Kidney (tissue), 14 donors: ENCODE data around the gene MGAT4D. TPM values are rescaled to one million over a fixed set of nuclear protein-coding genes. Genes with fewer than 3 reads are reported as not detected.
"Not testable (repeated sequence)": the region's sequence is repeated elsewhere in the genome, so short reads cannot be mapped to it uniquely, and the experiment has no call there.

Source experiments
- DNase-seq, 5 donors: peaks; one replicate each; pipeline ENCODE4 v3.0.0-alpha.2; 2013 to 2020
- FAIRE-seq: peaks from 2 replicates; lab custom pipeline; 2012; peaks lifted over from hg19 to GRCh38; lab: Jason Lieb, UNC
- H3K27ac ChIP-seq, 2 donors: one replicate each; pipeline ENCODE4 v1.7.0; 2013; ENCODE audit warnings: low read depth in 2 of 2, low read length in 2 of 2, inconsistent platforms in 1 of 2
- H3K27me3 ChIP-seq: one replicate; pipeline ENCODE4 v1.7.1; 2013; ENCODE audit warnings: low read length, inconsistent platforms; ENCODE audit not compliant: control insufficient read depth, insufficient read depth
- H3K36me3 ChIP-seq, 3 donors: one replicate each; pipeline versions ENCODE4 v1.7.0 to v1.7.1; 2013; ENCODE audit warnings: low read length in 3 of 3, control low read depth in 1 of 3, inconsistent platforms in 1 of 3; ENCODE audit not compliant: insufficient read depth in 3 of 3, control insufficient read depth in 2 of 3
- H3K4me1 ChIP-seq, 3 donors: one replicate each; pipeline versions ENCODE4 v1.7.0 to v1.7.1; 2013; ENCODE audit warnings: low read length in 3 of 3, inconsistent platforms in 1 of 3, low read depth in 1 of 3; ENCODE audit not compliant: control insufficient read depth in 2 of 3, insufficient read depth in 2 of 3
- H3K4me3 ChIP-seq, 3 donors: one replicate each; pipeline versions ENCODE4 v1.7.0 to v1.8.1; 2013; ENCODE audit warnings: low read length in 3 of 3, control low read depth in 1 of 3, inconsistent platforms in 1 of 3
- H3K9ac ChIP-seq, 3 donors: one replicate each; pipeline versions ENCODE4 v1.7.0 to v1.7.1; 2013; ENCODE audit warnings: low read length in 3 of 3, control low read depth in 1 of 3, inconsistent platforms in 1 of 3
- H3K9me3 ChIP-seq, 3 donors: one replicate each; pipeline versions ENCODE4 v1.7.0 to v1.7.1; 2013; ENCODE audit warnings: low read length in 3 of 3, control low read depth in 1 of 3, inconsistent platforms in 1 of 3; ENCODE audit not compliant: control insufficient read depth in 2 of 3, insufficient read depth in 1 of 3
- CTCF ChIP-seq: IDR thresholded peaks from 3 replicates; pipeline ENCODE4 v1.5.1; 2012; ENCODE audit warnings: mild to moderate bottlenecking, moderate library complexity, borderline replicate concordance; ENCODE audit not compliant: insufficient read depth; ENCODE audit errors: extremely low read depth
- intact Hi-C: fragments of 100-400 bp; cut with DNase I; formaldehyde crosslinking; loops from one replicate; pipeline ENCODE4 v1.11.1; 2022
- polyA plus RNA-seq: library from polyadenylated mRNA; stranded (reverse); fragments of 350-450 nt; fragmentation: Illumina TruSeq; extraction: RNeasy Lipid Tissue Mini Kit (QIAGEN cat#74804); gene quantifications from one replicate; pipeline ENCODE4 v1.2.3, GENCODE V29; 2014; ENCODE audit warnings: low read depth, low replicate concordance; ENCODE audit not compliant: insufficient read depth
- total RNA-seq: library from RNA; stranded (reverse); fragmentation: NEBNext Ultra II Directional; extraction: Animal tissue kit (Norgen Biotek cat#: 25700); gene quantifications from one replicate; pipeline ENCODE4 v1.2.1, GENCODE V29; 2021
- donor health status: control.
- donor health status: control.
- donor health status: control.
- donor health status: control.
- donor health status: control.
- donor health status: DM: yes; HTN: yes; CAD: no.
- donor health status: Normal renal cell carcinoma (clear cell type).

The MGAT4D gene
- total and polyA plus RNA-seq, 2 donors from 2014 or later: not detected

GRCh38 chr4:140423106-140423505 is 75.0 kb downstream of the MGAT4D start:
- Histone ChIP-seq H3K4me1 (peaks cover 0 to 2% (median 0%) of the 10 kb centered on the region in 3 donors), H3K9ac (no peak overlapping the region), H3K27me3 (peaks cover 2% of the 10 kb centered on the region), H3K36me3 (no peaks in the 10 kb centered on the region), H3K4me3 (no peak overlapping the region), H3K9me3 (no peaks in the 10 kb centered on the region), H3K27ac (no peak overlapping the region)
- no peak for DNase-seq
- intact Hi-C loops: no loop called here
- no peak for FAIRE-seq
- no peak for TF ChIP-seq CTCF

DNA sequence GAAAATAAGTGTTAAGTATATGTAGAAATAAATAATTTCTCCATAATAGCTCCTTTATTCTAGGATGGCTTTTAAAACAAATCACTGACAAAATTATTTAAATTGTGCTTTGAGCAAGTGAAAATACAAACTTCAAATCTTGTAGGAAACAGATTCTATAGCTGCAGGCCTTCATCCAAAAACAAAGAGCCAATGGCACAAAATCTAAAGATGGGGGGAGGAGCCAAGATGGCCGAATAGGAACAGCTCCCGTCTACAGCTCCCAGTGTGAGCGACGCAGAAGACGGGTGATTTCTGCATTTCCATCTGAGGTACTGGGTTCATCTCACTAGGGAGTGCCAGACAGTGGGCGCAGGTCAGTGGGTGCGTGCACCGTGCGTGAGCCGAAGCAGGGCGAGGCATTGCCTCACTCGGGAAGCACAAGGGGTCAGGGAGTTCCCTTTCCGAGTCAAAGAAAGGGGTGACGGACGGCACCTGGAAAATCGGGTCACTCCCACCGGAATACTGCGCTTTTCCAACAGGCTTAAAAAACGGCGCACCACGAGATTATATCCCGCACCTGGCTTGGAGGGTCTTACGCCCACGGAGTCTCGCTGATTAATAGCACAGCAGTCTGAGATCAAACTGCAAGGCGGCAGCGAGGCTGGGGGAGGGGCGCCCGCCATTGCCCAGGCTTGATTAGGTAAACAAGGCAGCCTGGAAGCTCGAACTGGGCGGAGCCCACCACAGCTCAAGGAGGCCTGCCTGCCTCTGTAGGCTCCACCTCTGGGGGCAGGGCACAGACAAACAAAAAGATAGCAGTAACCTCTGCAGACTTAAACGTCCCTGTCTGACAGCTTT is 84.7 kb downstream of the MGAT4D start:
- intact Hi-C loops, H3K27me3 ChIP-seq, H3K9me3 ChIP-seq, H3K4me1 ChIP-seq, H3K27ac ChIP-seq, H3K4me3 ChIP-seq, DNase-seq, H3K9ac ChIP-seq, H3K36me3 ChIP-seq, FAIRE-seq: not testable (repeated sequence)

DNA sequence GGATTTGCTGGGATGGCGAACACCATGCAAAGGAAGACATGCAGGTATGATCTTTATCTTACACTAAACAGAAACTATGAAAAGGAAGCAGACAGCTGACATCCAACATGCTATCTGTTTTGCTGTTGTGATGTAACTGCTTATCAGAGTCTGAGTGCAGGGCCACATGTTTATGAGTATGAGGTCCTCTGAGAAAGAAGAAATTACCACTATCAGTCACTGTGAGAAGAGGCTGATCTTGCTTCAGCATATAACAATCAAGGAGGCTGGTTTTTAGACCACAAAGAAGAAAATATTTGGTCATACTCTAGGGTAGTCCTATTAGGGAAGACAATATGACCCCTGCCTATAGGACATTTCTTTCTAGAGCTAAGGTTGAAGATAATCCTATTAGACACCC is 89.1 kb downstream of the MGAT4D start:
- Histone ChIP-seq H3K27ac (no peak overlapping the region), H3K4me3 (no peak overlapping the region), H3K36me3 (no peaks in the 10 kb centered on the region), H3K9ac (no peak overlapping the region), H3K27me3 (no peaks in the 10 kb centered on the region), H3K4me1 (no peaks in the 10 kb centered on the region), H3K9me3 (no peaks in the 10 kb centered on the region)
- no peak for FAIRE-seq
- no peak for TF ChIP-seq CTCF
- intact Hi-C loops: no loop called here
- DNase-seq: no peak

GRCh38 chr4:140406292-140406691 is 91.8 kb downstream of the MGAT4D start:
- no peak for TF ChIP-seq CTCF
- FAIRE-seq: peak; percentile 45
- no peak overlapping the region for H3K27ac ChIP-seq

More at GRCh38 chr4:140406292-140406691, 91.8 kb downstream of the MGAT4D start:
- H3K4me1 ChIP-seq: no peaks in the 10 kb centered on the region
- H3K36me3 ChIP-seq: no peaks in the 10 kb centered on the region
- DNase-seq: no peak
- intact Hi-C loops: no loop called here
- no peak overlapping the region for H3K9ac ChIP-seq
- H3K4me3 ChIP-seq: no peak overlapping the region
- H3K9me3 ChIP-seq: no peaks in the 10 kb centered on the region
- H3K27me3 ChIP-seq: no peaks in the 10 kb centered on the region
